Stomach (tissue), 9 donors: ENCODE measurements around the gene ZSCAN20. TPM values are rescaled to one million over a fixed set of nuclear protein-coding genes. Genes with fewer than 3 reads are reported as not detected.

Source experiments
- DNase-seq, 2 donors: peaks; one replicate each; pipeline versions ENCODE4 v3.0.0 to v3.0.0-alpha.2; 2013 to 2019
- H3K27ac ChIP-seq, 5 donors: fragments of 200-600 bp in 4 of 5; sonication (generic) in 4 of 5; one replicate each; pipeline ENCODE4 v1.5.1; 2013 to 2019; ENCODE audit warnings: mild to moderate bottlenecking in 1 of 5, moderate library complexity in 1 of 5
- H3K27me3 ChIP-seq, 3 donors: fragments of 200-600 bp; sonication (generic); one replicate each; pipeline ENCODE4 v1.5.1; 2017 to 2019; ENCODE audit warnings: mixed run types in 1 of 3
- H3K36me3 ChIP-seq, 4 donors: fragments of 200-600 bp; sonication (generic); 1 replicate in 3 of 4; 2 replicates in 1 of 4; pipeline ENCODE4 v1.5.1; 2016 to 2019
- H3K4me1 ChIP-seq, 4 donors: fragments of 200-600 bp; sonication (generic); one replicate each; pipeline ENCODE4 v1.5.1; 2016 to 2019
- H3K4me3 ChIP-seq, 4 donors: fragments of 200-600 bp; sonication (generic) in 3 of 4; one replicate each; pipeline ENCODE4 v1.5.1; 2016 to 2019; ENCODE audit warnings: mild to moderate bottlenecking in 1 of 4
- H3K9me3 ChIP-seq, 4 donors: fragments of 200-600 bp; sonication (generic); one replicate each; pipeline ENCODE4 v1.5.1; 2016 to 2019
- CTCF ChIP-seq, 7 experiments: fragments of 450-650 bp in 4 of 7; fragments of 200-600 bp in 3 of 7; sonication (generic) in 3 of 7; IDR thresholded peaks; one replicate each; pipeline ENCODE4 v1.5.1; 2016 to 2019; ENCODE audit warnings: antibody characterized with exemption in 7 of 7, control low read depth in 2 of 7, mild to moderate bottlenecking in 1 of 7
- EP300 ChIP-seq: sonication (generic); formaldehyde crosslinking; IDR thresholded peaks from one replicate; pipeline ENCODE4 v1.6.1; 2017; ENCODE audit warnings: antibody characterized with exemption
- POLR2A ChIP-seq, 4 donors: fragments of 450-650 bp; IDR thresholded peaks; one replicate each; pipeline ENCODE4 v1.6.1; 2016; ENCODE audit warnings: antibody characterized with exemption in 4 of 4, control low read depth in 2 of 4, mild to moderate bottlenecking in 1 of 4, moderate library complexity in 1 of 4
- POLR2AphosphoS5 ChIP-seq, 3 donors: sonication (generic); formaldehyde crosslinking; IDR thresholded peaks; one replicate each; pipeline ENCODE4 v1.6.1; 2016; ENCODE audit warnings: antibody characterized with exemption in 3 of 3
- WGBS, 5 donors: extraction: QIAGEN DNeasy Blood & Tissue Kit in 3 of 5; methylation state at CpG; one replicate each; pipeline versions ENCODE4 v1.1.5 to v1.1.7; 2013 to 2018; 5-methylcytosine and 5-hydroxymethylcytosine counted together
- intact Hi-C: fragments of 100-400 bp; cut with DNase I; formaldehyde crosslinking; loops from one replicate; pipeline ENCODE4 v1.15.1; 2023; ENCODE audit warnings: low total_unique reads
- polyA plus RNA-seq, 3 donors: library from polyadenylated mRNA; stranded (reverse); fragments of 200-250 nt; gene quantifications; one replicate each; pipeline ENCODE4 v1.2.3, GENCODE V29; 2013
- total RNA-seq, 5 donors: library from RNA; depleted of rRNA; stranded (reverse); fragments of >200 nt; gene quantifications; one replicate each; pipeline versions ENCODE4 v1.1.0 to v1.2.3, GENCODE V29; 2014 to 2016
- donor health status: healthy with polysubstance abuse.
- donor health status: Bipolar disorder and iron deficiency.
- donor health status: healthy.

Gene ZSCAN20
- total and polyA plus RNA-seq, 8 donors: 0.29 to 8.4 (median 0.87) TPM

- no peak overlapping the region for H3K27ac ChIP-seq
- H3K9me3 ChIP-seq: no peaks in the 10 kb centered on the region
- peaks cover 0 to 32% (median 17%) of the 10 kb centered on the region in 4 donors for H3K4me1 ChIP-seq
- no peak for DNase-seq
- no peaks in the 10 kb centered on the region for H3K27me3 ChIP-seq
- H3K36me3 ChIP-seq: no peaks in the 10 kb centered on the region
- no peak overlapping the region for H3K4me3 ChIP-seq
- TF ChIP-seq POLR2AphosphoS5 (IDR thresholded peaks at IDR 0.05): no peak
- TF ChIP-seq CTCF (IDR thresholded peaks at IDR 0.05): no peak
- TF ChIP-seq POLR2A (IDR thresholded peaks at IDR 0.05): no peak
- TF ChIP-seq EP300: no peak
- intact Hi-C loops: loop anchor here (10.0 kb wide), 2 partner anchors 98 to 168 kb away; no protein-coding TSS in a partner anchor
- 76 to 90% (median 82%) methylated on average over 8 of the region's 8 CpGs for WGBS, 5 donors
These were observed 9.9 kb upstream of the ZSCAN20 start for GRCh38 chr1:33462405-33463164.

GRCh38 chr1:33464552-33464951, 7.9 kb upstream of the ZSCAN20 start:
- TF ChIP-seq POLR2A (IDR thresholded peaks at IDR 0.05) (no peak), POLR2AphosphoS5 (IDR thresholded peaks at IDR 0.05) (no peak), EP300 (no peak), CTCF (IDR thresholded peaks at IDR 0.05) (no peak)
- 88 to 96% (median 92%) methylated on average over 3 of the region's 3 CpGs for WGBS, 5 donors
- H3K27ac ChIP-seq: no peak overlapping the region
- no peak overlapping the region for H3K4me3 ChIP-seq
- H3K27me3 ChIP-seq: no peaks in the 10 kb centered on the region
- H3K4me1 ChIP-seq: peaks cover 0 to 29% (median 16%) of the 10 kb centered on the region in 4 donors
- no peak for DNase-seq
- no peaks in the 10 kb centered on the region for H3K9me3 ChIP-seq
- H3K36me3 ChIP-seq: no peaks in the 10 kb centered on the region
- intact Hi-C loops: loop anchor here (10.0 kb wide), 2 partner anchors 100 to 170 kb away; no protein-coding TSS in a partner anchor

- WGBS, 5 donors: 85 to 92% (median 87%) methylated on average over 2 of the region's 2 CpGs
- intact Hi-C loops: loop anchor here (10.0 kb wide), 2 partner anchors 101 to 171 kb away; no protein-coding TSS in a partner anchor
- Histone ChIP-seq H3K4me3 (no peak overlapping the region), H3K27ac (no peak overlapping the region), H3K36me3 (no peaks in the 10 kb centered on the region), H3K27me3 (no peaks in the 10 kb centered on the region), H3K4me1 (peaks cover 0 to 27% (median 15%) of the 10 kb centered on the region in 4 donors), H3K9me3 (no peaks in the 10 kb centered on the region)
- no peak for TF ChIP-seq POLR2AphosphoS5 (IDR thresholded peaks at IDR 0.05)
- no peak for TF ChIP-seq EP300
- no peak for TF ChIP-seq CTCF (IDR thresholded peaks at IDR 0.05)
- TF ChIP-seq POLR2A (IDR thresholded peaks at IDR 0.05): no peak
- DNase-seq: no peak
These were observed 7.1 kb upstream of the ZSCAN20 start for GRCh38 chr1:33465316-33465715.

- H3K4me1 ChIP-seq: peaks cover 0 to 30% (median 14%) of the 10 kb centered on the region in 4 donors
- no peak overlapping the region for H3K27ac ChIP-seq
- peak in 1 of 2 donors; percentile 58 for DNase-seq
- WGBS, 5 donors: 44 to 76% (median 58%) methylated on average over 6 of the region's 6 CpGs
- H3K27me3 ChIP-seq: no peaks in the 10 kb centered on the region
- TF ChIP-seq CTCF (IDR thresholded peaks at IDR 0.05) (no peak), EP300 (no peak), POLR2A (IDR thresholded peaks at IDR 0.05) (no peak), POLR2AphosphoS5 (IDR thresholded peaks at IDR 0.05) (no peak)
- no peak overlapping the region for H3K4me3 ChIP-seq
- H3K36me3 ChIP-seq: no peaks in the 10 kb centered on the region
- intact Hi-C loops: loop anchor here (10.0 kb wide), 2 partner anchors 101 to 171 kb away; no protein-coding TSS in a partner anchor
- no peaks in the 10 kb centered on the region for H3K9me3 ChIP-seq
These were observed 6.3 kb upstream of the ZSCAN20 start for GRCh38 chr1:33466159-33466558.
